ENCODE results near the gene TEDC1.

Gene TEDC1

GRCh38 chr14:105527381-105527825 is 36.4 kb downstream of the TEDC1 start:
- no peak for DNase-seq

GRCh38 chr14:105527826-105528585 is 37.0 kb downstream of the TEDC1 start:
- peak; percentile 50 for DNase-seq

- DNase-seq = no peak
These were observed 37.7 kb downstream of the TEDC1 start for GRCh38 chr14:105528586-105529318.

- no peak for DNase-seq
These were observed 38.2 kb downstream of the TEDC1 start for GRCh38 chr14:105529319-105529568.

GRCh38 chr14:105529569-105530284 is 38.7 kb downstream of the TEDC1 start:
- DNase-seq = no peak

- DNase-seq = no peak
These were observed 39.4 kb downstream of the TEDC1 start for GRCh38 chr14:105530285-105531087.

- no peak for DNase-seq
These were observed 40.2 kb downstream of the TEDC1 start for GRCh38 chr14:105531088-105531893.

- DNase-seq = no peak
These were observed 41.0 kb downstream of the TEDC1 start for GRCh38 chr14:105531894-105532623.

GRCh38 chr14:105532735-105533141 is 41.7 kb downstream of the TEDC1 start:
- DNase-seq = no peak

- no peak for DNase-seq
These were observed 42.3 kb downstream of the TEDC1 start for GRCh38 chr14:105533391-105533790.

- no peak for DNase-seq
These were observed 42.9 kb downstream of the TEDC1 start for GRCh38 chr14:105533811-105534498.

GRCh38 chr14:105534586-105534985 is 43.5 kb downstream of the TEDC1 start:
- no peak for DNase-seq

GRCh38 chr14:105536051-105536450 is 45.0 kb downstream of the TEDC1 start:
- DNase-seq = no peak

- no peak for DNase-seq
These were observed 45.9 kb downstream of the TEDC1 start for GRCh38 chr14:105536691-105537579.

- no peak for DNase-seq
These were observed 46.8 kb downstream of the TEDC1 start for GRCh38 chr14:105537580-105538474.

- no peak for DNase-seq
These were observed 47.5 kb downstream of the TEDC1 start for GRCh38 chr14:105538481-105539049.

- no peak for DNase-seq
These were observed 49.8 kb downstream of the TEDC1 start for GRCh38 chr14:105540811-105541210.

- no peak for DNase-seq
These were observed 50.3 kb downstream of the TEDC1 start for GRCh38 chr14:105541218-105541875.

Measured in NCI-H510A (cell line).